GM21528 (cell line): ENCODE data around the gene PRRT2.

ENCODE experiments used
- ATAC-seq: cut with Tn5 transposase; IDR thresholded peaks from one replicate; pipeline ENCODE4 v1.9.1; 2021; ENCODE audit warnings: mild to moderate bottlenecking, moderate library complexity; ENCODE audit not compliant: unreplicated experiment, low FRiP score

The PRRT2 gene

GRCh38 chr16:29811170-29811895 lies 660 bp upstream of the PRRT2 start:
- ATAC-seq, result peak; percentile 28

- ATAC-seq, result no peak
These were observed 1.0 kb downstream of the PRRT2 start for GRCh38 chr16:29812754-29813643.

GRCh38 chr16:29813644-29814562 lies 1.9 kb downstream of the PRRT2 start:
- no peak for ATAC-seq

- ATAC-seq, result no peak
These were observed 2.6 kb downstream of the PRRT2 start for GRCh38 chr16:29814592-29814991.

DNA sequence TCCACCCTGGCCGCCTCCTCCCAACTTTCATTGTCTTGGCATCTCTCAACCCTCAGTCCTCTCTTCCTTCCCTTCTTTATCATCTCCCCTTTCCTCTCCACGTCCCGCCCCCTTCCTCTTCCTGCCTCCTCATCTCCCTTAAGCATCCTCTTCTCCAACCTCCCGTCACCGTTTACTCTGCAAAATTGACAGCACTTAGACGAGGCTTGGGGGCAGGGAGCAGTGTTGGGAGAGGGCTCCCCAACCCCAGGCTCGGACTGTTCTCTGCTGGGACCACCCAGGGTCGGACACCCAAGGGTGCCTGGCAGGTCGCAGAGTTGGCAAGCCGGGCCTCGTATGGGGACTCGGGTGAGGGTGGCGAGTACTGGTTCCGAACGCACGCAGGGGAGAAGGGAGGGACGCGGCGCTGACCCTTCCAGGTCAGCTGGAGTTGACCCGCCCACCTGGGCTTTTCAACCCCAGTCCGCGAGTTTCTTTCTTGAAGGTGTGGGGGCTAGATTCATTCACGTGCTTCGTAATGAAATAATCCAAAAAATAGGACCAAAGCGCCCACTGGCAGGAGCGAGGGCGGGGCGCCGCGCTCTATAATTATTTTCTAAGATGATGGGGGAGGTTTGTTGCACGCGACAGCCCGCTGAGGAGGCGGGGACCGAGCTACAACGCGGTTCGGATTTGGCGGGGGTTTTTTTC lies 3.2 kb downstream of the PRRT2 start:
- ATAC-seq, result no peak

GRCh38 chr16:29815793-29816693 lies 4.0 kb downstream of the PRRT2 start, which contains the start of gene PAGR1:
TSS of gene PAGR1 (plus strand) at chr16:29816152. CDS start at chr16:29816526, 374 bp downstream.
- ATAC-seq, result peak; percentile 56

DNA sequence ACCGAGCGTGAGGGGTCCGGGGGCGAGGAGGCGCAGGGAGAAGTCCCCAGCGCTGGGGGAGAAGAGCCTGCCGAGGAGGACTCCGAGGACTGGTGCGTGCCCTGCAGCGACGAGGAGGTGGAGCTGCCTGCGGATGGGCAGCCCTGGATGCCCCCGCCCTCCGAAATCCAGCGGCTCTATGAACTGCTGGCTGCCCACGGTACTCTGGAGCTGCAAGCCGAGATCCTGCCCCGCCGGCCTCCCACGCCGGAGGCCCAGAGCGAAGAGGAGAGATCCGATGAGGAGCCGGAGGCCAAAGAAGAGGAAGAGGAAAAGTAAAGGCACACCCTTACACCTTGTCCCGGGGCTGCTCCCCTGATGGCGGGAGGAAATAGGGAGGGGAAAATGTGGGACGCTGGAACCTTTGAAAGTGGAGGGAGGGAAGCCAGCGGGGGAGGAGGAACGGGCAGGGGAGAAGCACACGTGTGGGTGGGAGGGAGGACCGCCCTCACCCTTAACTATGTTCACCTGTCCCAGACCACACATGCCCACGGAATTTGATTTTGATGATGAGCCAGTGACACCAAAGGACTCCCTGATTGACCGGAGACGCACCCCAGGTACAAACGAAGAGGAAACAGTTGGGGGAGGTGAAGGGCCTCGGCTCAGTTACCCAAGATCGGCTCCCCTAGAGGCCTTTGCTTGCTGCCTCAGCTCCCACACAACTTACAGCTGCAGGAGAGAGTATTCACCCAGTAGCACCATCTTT lies 4.9 kb downstream of the PRRT2 start:
- ATAC-seq, result peak; percentile 11

- ATAC-seq, result no peak
These were observed 6.1 kb downstream of the PRRT2 start for GRCh38 chr16:29818082-29818481.

DNA sequence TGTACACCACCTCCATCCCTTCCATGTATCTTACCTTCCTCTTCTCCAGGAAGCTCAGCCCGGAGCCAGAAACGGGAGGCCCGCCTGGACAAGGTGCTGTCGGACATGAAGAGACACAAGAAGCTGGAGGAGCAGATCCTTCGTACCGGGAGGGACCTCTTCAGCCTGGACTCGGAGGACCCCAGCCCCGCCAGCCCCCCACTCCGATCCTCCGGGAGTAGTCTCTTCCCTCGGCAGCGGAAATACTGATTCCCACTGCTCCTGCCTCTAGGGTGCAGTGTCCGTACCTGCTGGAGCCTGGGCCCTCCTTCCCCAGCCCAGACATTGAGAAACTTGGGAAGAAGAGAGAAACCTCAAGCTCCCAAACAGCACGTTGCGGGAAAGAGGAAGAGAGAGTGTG lies 7.5 kb downstream of the PRRT2 start:
- ATAC-seq, result no peak

GRCh38 chr16:29820271-29820701 lies 8.3 kb downstream of the PRRT2 start, which contains the start of gene MVP:
TSS of gene MVP (plus strand) at chr16:29820462. CDS start at chr16:29830550, 10,088 bp downstream.
- no peak for ATAC-seq

DNA sequence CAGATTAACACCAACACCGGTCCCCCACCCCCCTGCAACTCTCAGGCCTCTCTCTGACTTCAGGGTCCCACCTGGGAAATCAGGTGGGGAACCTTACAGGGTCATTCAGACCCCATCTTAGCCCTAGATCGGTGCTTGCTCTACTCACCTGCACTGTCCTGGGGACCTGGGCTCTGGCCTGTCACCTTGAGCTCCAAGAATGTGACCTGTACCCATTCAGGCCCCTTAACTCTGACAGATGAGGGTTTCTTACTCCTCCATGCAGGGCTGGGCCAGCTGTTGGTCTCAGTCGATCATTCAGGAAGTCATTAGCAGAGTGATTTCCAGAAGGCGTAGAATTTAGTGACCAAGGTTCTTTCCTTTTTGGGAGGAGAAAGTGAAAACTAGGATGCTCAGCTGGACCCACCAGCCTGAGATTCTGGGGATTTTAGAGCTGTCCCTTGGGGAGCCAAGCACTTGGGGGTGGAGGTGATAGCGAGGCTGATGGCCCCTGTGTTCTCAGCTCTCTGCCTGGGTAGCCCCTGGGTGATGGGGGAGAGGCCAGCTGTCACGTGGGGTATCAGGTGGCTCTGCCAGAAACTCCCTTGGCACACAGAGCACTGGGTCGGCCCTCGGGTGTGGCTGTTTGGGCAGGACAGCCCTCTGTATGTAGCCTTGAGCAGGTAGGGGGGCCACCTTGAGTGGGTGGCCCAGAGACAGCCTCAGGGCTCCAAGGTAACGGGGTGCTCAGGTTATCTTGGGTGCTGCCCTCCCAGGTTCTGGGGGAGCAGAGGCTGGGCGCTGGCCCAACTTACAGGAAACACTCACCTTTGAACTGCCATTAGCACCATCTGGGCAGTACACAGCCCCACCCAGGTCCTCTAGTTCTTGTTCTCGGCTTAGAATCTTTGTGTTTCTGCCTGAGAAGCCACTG lies 9.0 kb downstream of the PRRT2 start:
- peak; percentile 42 for ATAC-seq

DNA sequence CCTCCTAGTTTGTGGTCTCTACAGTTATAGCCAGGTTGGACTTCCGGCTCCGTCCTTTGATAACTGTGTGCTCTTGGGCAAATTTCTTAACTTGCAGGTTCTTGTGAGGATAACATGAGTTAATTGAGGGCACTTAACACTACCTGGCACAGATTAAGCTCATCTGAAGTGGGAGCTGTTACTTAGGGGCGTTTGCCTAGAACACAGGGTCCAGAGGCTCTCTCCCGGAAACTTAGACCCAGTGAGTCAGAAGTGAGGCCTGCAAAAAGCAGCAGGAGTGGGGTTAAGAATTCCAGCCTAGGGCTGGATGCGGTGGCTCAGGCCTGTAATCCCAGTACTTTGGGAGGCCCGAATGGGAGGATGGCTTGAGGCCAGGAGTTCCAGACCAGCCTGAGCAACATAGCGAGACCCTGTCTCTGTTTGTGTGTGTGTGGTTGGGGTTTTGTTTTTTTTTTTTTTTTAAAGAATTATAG lies 9.7 kb downstream of the PRRT2 start:
- no peak for ATAC-seq

DNA sequence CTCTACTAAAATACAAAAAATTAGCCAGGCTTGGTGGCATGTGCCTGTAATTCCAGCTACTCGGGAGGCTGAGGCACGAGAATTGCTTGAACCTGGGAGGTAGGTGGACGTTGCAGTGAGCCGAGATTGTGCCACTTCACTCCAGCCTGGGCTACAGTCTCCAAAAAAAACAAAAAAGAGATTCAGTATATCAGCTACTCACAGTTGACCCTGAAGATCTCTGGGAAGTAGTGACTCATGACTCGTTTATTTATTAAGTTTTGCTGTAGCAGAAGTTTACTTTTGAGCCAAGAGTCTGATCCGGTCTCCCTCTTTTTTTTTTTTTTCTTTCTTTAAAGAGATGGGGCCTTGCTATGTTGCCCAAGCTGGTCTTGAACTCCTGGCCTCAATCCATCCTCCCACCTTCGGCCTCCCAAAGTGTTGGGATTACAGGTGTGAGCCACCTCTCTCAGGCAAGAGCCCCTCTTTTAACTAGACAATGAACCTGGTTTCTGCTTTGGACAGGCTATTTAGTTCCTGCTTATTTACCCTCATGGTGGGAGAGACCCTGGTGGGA lies 12.7 kb downstream of the PRRT2 start:
- no peak for ATAC-seq

- no peak for ATAC-seq
These were observed 13.4 kb downstream of the PRRT2 start for GRCh38 chr16:29825145-29826044.

DNA sequence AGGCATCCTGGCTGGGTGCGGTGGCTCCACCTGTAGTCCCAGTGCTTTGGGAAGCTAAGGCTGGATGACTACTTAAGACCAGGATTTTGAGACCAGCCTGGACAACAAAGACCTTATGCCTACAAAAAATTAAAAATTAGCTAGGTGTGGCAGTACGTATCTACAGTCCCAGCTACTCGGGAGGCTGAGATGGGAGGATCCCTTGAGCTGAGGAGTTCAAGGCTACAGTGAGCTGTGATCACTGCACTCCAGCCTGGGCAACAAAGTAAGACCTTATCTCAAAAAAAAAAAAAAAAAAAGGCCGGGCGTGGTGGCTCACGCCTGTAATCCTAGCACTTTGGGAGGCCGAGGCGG lies 14.3 kb downstream of the PRRT2 start:
- ATAC-seq, result no peak

DNA sequence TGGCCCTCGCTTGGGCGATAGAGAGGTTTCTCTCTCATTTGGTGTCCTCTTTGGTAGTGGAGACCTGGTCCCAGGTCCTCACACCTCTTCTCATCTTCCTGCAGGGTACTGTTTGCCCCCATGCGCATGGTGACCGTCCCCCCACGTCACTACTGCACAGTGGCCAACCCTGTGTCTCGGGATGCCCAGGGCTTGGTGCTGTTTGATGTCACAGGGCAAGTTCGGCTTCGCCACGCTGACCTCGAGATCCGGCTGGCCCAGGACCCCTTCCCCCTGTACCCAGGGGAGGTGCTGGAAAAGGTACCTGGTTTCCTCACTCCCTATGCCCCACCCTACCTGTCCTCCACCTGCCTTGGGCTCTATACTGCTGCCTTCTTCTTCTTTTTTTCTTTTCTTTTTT lies 18.8 kb downstream of the PRRT2 start:
- no peak for ATAC-seq
